ENCODE data around the gene RMI2. TPM values are rescaled to one million over a fixed set of nuclear protein-coding genes. Genes with fewer than 3 reads are reported as not detected.
A peak's percentile ranks its signal among the peaks of the same experiment; 100 is the strongest.

RMI2 gene
- polyA plus RNA-seq, 1 donor (not counting 4 experiments of a cell fraction or from before 2014, with no cell fraction given): 6.8 TPM

DNA sequence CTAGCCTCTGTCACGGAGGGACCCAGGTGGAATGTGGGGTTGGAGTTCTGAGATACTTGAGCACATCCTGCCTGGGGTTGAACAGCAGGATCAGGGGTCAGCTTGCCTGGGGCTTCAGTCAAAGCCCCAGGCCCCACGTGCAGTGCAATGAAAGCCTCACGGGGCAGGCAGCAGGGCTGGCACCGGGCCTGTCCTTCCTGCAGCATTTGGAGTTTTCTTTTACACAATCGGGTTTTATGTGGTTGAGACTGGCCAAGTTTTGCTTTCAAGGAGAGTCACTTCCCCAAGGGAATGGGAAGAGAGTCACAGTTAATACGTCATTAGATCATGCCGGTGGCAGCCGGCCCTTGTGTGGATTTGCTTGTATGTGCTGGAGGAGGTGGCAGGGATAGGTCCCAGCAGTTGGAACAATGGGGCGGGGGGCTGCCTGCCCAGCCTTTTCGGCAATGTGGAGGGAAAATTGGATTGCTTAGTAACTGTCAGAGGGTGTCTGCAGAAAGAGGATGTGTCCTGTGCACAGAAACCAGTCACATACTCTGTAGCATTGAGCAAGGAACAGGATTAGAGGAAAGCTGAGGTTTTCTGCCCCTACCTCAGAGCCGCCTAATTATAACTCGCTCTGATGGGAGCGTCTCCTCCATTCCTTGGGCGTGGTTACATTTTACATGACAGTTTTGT, 4.5 kb downstream of the RMI2 start:
- H3K4me2 ChIP-seq (ENCODE audit: control insufficient read depth, extremely low read depth, insufficient read depth, low read depth, low read length): peak overlapping the region; percentile 45

GRCh38 chr16:11350519-11350918, 5.3 kb downstream of the RMI2 start:
- dilution Hi-C loops (cut with MboI; ENCODE audit: extremely low pct_ligation_motif_present, low sequenced_read_pairs): loop anchor here (10.0 kb wide), 1 partner anchor 146 kb away; no protein-coding TSS in a partner anchor
- Histone ChIP-seq H3K79me2 (ENCODE audit: control insufficient read depth, insufficient read depth, low read length) (no peaks in the 10 kb centered on the region), H4K20me1 (ENCODE audit: control insufficient read depth, extremely low read depth, insufficient read depth, low read length) (no peaks in the 10 kb centered on the region), H3K27me3 (ENCODE audit: control insufficient read depth, extremely low read depth, insufficient read depth, low read length) (no peaks in the 10 kb centered on the region), H3K9me1 (ENCODE audit: control insufficient read depth, extremely low read depth, insufficient read depth, low read length) (no peaks in the 10 kb centered on the region), H3K4me3 (ENCODE audit: control insufficient read depth in 2 of 3, extremely low read depth in 1 of 3, insufficient read depth in 2 of 3, low read depth in 1 of 3, low read length in 3 of 3) (no peak overlapping the region), H3K4me1 (ENCODE audit: control insufficient read depth, extremely low read depth, insufficient read depth, low read length) (peaks cover 20% of the 10 kb centered on the region), H2AFZ (ENCODE audit: control insufficient read depth, low read length) (no peak overlapping the region), H3K36me3 (ENCODE audit: control insufficient read depth in 2 of 2, extremely low read depth in 1 of 2, insufficient read depth in 2 of 2, low read length in 2 of 2) (no peaks in the 10 kb centered on the region), H3K4me2 (ENCODE audit: control insufficient read depth, extremely low read depth, insufficient read depth, low read depth, low read length) (no peak overlapping the region), H3K27ac (ENCODE audit: control insufficient read depth, insufficient read depth, low read length) (no peak overlapping the region), H3K9ac (ENCODE audit: control insufficient read depth, extremely low read depth, insufficient read depth, low read length) (no peak overlapping the region), H3K9me3 (ENCODE audit: control insufficient read depth, low read depth, low read length) (no peaks in the 10 kb centered on the region)
- DNase-seq (ENCODE audit: low read depth, low spot score): no peak
- no peak for TF ChIP-seq EZH2 (IDR thresholded peaks at IDR 0.05; ENCODE audit: low read length)
- TF ChIP-seq, protein P1, sequence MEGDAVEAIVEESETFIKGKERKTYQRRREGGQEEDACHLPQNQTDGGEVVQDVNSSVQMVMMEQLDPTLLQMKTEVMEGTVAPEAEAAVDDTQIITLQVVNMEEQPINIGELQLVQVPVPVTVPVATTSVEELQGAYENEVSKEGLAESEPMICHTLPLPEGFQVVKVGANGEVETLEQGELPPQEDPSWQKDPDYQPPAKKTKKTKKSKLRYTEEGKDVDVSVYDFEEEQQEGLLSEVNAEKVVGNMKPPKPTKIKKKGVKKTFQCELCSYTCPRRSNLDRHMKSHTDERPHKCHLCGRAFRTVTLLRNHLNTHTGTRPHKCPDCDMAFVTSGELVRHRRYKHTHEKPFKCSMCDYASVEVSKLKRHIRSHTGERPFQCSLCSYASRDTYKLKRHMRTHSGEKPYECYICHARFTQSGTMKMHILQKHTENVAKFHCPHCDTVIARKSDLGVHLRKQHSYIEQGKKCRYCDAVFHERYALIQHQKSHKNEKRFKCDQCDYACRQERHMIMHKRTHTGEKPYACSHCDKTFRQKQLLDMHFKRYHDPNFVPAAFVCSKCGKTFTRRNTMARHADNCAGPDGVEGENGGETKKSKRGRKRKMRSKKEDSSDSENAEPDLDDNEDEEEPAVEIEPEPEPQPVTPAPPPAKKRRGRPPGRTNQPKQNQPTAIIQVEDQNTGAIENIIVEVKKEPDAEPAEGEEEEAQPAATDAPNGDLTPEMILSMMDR (optimal IDR thresholded peaks at IDR 0.05 in 1 of 3, IDR thresholded peaks at IDR 0.05 in 1 of 3, conservative IDR thresholded peaks at IDR 0.05 in 1 of 3; ENCODE audit: extremely low read depth in 1 of 3, insufficient read depth in 2 of 3, low read length in 3 of 3): no peak
- FAIRE-seq: no peak

More for the DNA sequence above, 4.5 kb downstream of the RMI2 start:
- H3K4me1 ChIP-seq (ENCODE audit: control insufficient read depth, extremely low read depth, insufficient read depth, low read length): peaks cover 23% of the 10 kb centered on the region
- no peaks in the 10 kb centered on the region for H3K9me3 ChIP-seq (ENCODE audit: control insufficient read depth, low read depth, low read length)
- H4K20me1 ChIP-seq (ENCODE audit: control insufficient read depth, extremely low read depth, insufficient read depth, low read length): no peaks in the 10 kb centered on the region
- H3K27me3 ChIP-seq (ENCODE audit: control insufficient read depth, extremely low read depth, insufficient read depth, low read length): no peaks in the 10 kb centered on the region
- H3K4me3 ChIP-seq (ENCODE audit: control insufficient read depth in 2 of 3, extremely low read depth in 1 of 3, insufficient read depth in 2 of 3, low read depth in 1 of 3, low read length in 3 of 3): no peak overlapping the region
- H3K9ac ChIP-seq (ENCODE audit: control insufficient read depth, extremely low read depth, insufficient read depth, low read length): peak overlapping the region; percentile 17
- dilution Hi-C loops (cut with MboI; ENCODE audit: extremely low pct_ligation_motif_present, low sequenced_read_pairs): loop anchor here (10.0 kb wide), 1 partner anchor 145 kb away; no protein-coding TSS in a partner anchor
- peak overlapping the region; percentile 13 for H2AFZ ChIP-seq (ENCODE audit: control insufficient read depth, low read length)
- peak overlapping the region; percentile 16 for H3K27ac ChIP-seq (ENCODE audit: control insufficient read depth, insufficient read depth, low read length)
- no peak for TF ChIP-seq EZH2 (IDR thresholded peaks at IDR 0.05; ENCODE audit: low read length)
- TF ChIP-seq, protein P1 (optimal IDR thresholded peaks at IDR 0.05 in 1 of 3, IDR thresholded peaks at IDR 0.05 in 1 of 3, conservative IDR thresholded peaks at IDR 0.05 in 1 of 3; ENCODE audit: extremely low read depth in 1 of 3, insufficient read depth in 2 of 3, low read length in 3 of 3): no peak
- DNase-seq (ENCODE audit: low read depth, low spot score): no peak
- H3K36me3 ChIP-seq (ENCODE audit: control insufficient read depth in 2 of 2, extremely low read depth in 1 of 2, insufficient read depth in 2 of 2, low read length in 2 of 2): no peaks in the 10 kb centered on the region
- no peaks in the 10 kb centered on the region for H3K79me2 ChIP-seq (ENCODE audit: control insufficient read depth, insufficient read depth, low read length)
- FAIRE-seq: no peak
- H3K9me1 ChIP-seq (ENCODE audit: control insufficient read depth, extremely low read depth, insufficient read depth, low read length): no peaks in the 10 kb centered on the region
